Parathyroid adenoma (tissue), 2 donors: Measurements from ENCODE around the gene DSPP.

ENCODE experiments used
- H2AFZ ChIP-seq: fragments of 300-600 bp; sonication (generic); one replicate; pipeline ENCODE4 v1.7.0; 2017; ENCODE audit warnings: antibody characterized with exemption, mild to moderate bottlenecking
- H3K27ac ChIP-seq: fragments of 300-600 bp; sonication (generic); one replicate; pipeline ENCODE4 v1.7.0; 2017
- H3K27me3 ChIP-seq: fragments of 300-600 bp; sonication (generic); one replicate; pipeline ENCODE4 v1.7.0; 2017; ENCODE audit warnings: low read length; ENCODE audit not compliant: control insufficient read depth, insufficient read depth
- H3K36me3 ChIP-seq: fragments of 300-600 bp; sonication (generic); one replicate; pipeline ENCODE4 v1.7.0; 2017; ENCODE audit warnings: low read length; ENCODE audit not compliant: control insufficient read depth, insufficient read depth
- H3K4me1 ChIP-seq: fragments of 300-600 bp; sonication (generic); one replicate; pipeline ENCODE4 v1.7.0; 2017; ENCODE audit warnings: control low read depth
- H3K4me2 ChIP-seq: fragments of 300-600 bp; sonication (generic); one replicate; pipeline ENCODE4 v1.7.0; 2017; ENCODE audit warnings: low read length
- H3K4me3 ChIP-seq: fragments of 300-600 bp; sonication (generic); one replicate; pipeline ENCODE4 v1.7.0; 2017; ENCODE audit warnings: low read depth, low read length
- H3K79me2 ChIP-seq: fragments of 300-600 bp; sonication (generic); one replicate; pipeline ENCODE4 v1.7.0; 2017; ENCODE audit warnings: control low read depth
- H3K9ac ChIP-seq: fragments of 300-600 bp; sonication (generic); one replicate; pipeline ENCODE4 v1.7.0; 2017; ENCODE audit warnings: mild to moderate bottlenecking
- H3K9me3 ChIP-seq: fragments of 300-600 bp; sonication (generic); one replicate; pipeline ENCODE4 v1.7.0; 2017; ENCODE audit warnings: low read length; ENCODE audit not compliant: control insufficient read depth
- CTCF ChIP-seq: fragments of 300-600 bp; sonication (generic); IDR thresholded peaks from one replicate; pipeline ENCODE4 v1.7.0; 2017; ENCODE audit warnings: antibody characterized with exemption, mild to moderate bottlenecking
- donor health status: primary hyperparathyroidism.

DSPP gene

GRCh38 chr4:87608229-87608628 lies at the start of gene DSPP:
TSS of gene DSPP (plus strand) at chr4:87608529. CDS start at chr4:87610909, 2,380 bp downstream.
- H2AFZ ChIP-seq = no peak within 1 kb of the TSS
- no peak within 1 kb of the TSS for H3K9ac ChIP-seq
- H3K4me1 ChIP-seq = no peaks in the 10 kb centered on the region
- no peak for TF ChIP-seq CTCF
- no peaks in the 10 kb centered on the region for H3K79me2 ChIP-seq
- no peaks in the 10 kb centered on the region for H3K36me3 ChIP-seq
- no peaks in the 10 kb centered on the region for H3K9me3 ChIP-seq
- H3K27ac ChIP-seq = no peak within 1 kb of the TSS
- no peak within 1 kb of the TSS for H3K4me3 ChIP-seq
- no peak within 1 kb of the TSS for H3K4me2 ChIP-seq
- no peaks in the 10 kb centered on the region for H3K27me3 ChIP-seq

- no peak overlapping the region for H3K27ac ChIP-seq
- no peaks in the 10 kb centered on the region for H3K9me3 ChIP-seq
- H2AFZ ChIP-seq = no peak overlapping the region
- H3K4me2 ChIP-seq = no peak overlapping the region
- no peaks in the 10 kb centered on the region for H3K4me1 ChIP-seq
- TF ChIP-seq CTCF = no peak
- H3K36me3 ChIP-seq = no peaks in the 10 kb centered on the region
- no peaks in the 10 kb centered on the region for H3K27me3 ChIP-seq
- H3K9ac ChIP-seq = no peak overlapping the region
- no peaks in the 10 kb centered on the region for H3K79me2 ChIP-seq
- H3K4me3 ChIP-seq = peak overlapping the region; percentile 4
Observed at GRCh38 chr4:87559090-87559837, 49.1 kb upstream of the DSPP start.

GRCh38 chr4:87560802-87561201 lies 47.5 kb upstream of the DSPP start:
- Histone ChIP-seq H3K36me3 (no peaks in the 10 kb centered on the region), H3K4me1 (no peaks in the 10 kb centered on the region), H3K79me2 (no peaks in the 10 kb centered on the region), H3K27ac (no peak overlapping the region), H3K9ac (no peak overlapping the region), H3K4me2 (no peak overlapping the region), H3K27me3 (no peaks in the 10 kb centered on the region), H3K4me3 (no peak overlapping the region), H2AFZ (no peak overlapping the region), H3K9me3 (no peaks in the 10 kb centered on the region)
- TF ChIP-seq CTCF = no peak

GRCh38 chr4:87565746-87566145 lies 42.6 kb upstream of the DSPP start:
- H3K36me3 ChIP-seq = no peaks in the 10 kb centered on the region
- H3K79me2 ChIP-seq = no peaks in the 10 kb centered on the region
- H3K9ac ChIP-seq = no peak overlapping the region
- H3K9me3 ChIP-seq = no peaks in the 10 kb centered on the region
- H3K27ac ChIP-seq = no peak overlapping the region
- H3K4me2 ChIP-seq = no peak overlapping the region
- no peak overlapping the region for H2AFZ ChIP-seq
- H3K4me1 ChIP-seq = no peaks in the 10 kb centered on the region
- H3K4me3 ChIP-seq = no peak overlapping the region
- H3K27me3 ChIP-seq = no peaks in the 10 kb centered on the region
- no peak for TF ChIP-seq CTCF

- H3K4me3 ChIP-seq = no peak overlapping the region
- no peaks in the 10 kb centered on the region for H3K36me3 ChIP-seq
- H3K9me3 ChIP-seq = no peaks in the 10 kb centered on the region
- H3K4me1 ChIP-seq = no peaks in the 10 kb centered on the region
- H3K27me3 ChIP-seq = no peaks in the 10 kb centered on the region
- H3K4me2 ChIP-seq = no peak overlapping the region
- no peak overlapping the region for H2AFZ ChIP-seq
- no peaks in the 10 kb centered on the region for H3K79me2 ChIP-seq
- H3K27ac ChIP-seq = no peak overlapping the region
- H3K9ac ChIP-seq = no peak overlapping the region
- no peak for TF ChIP-seq CTCF
Observed at GRCh38 chr4:87566276-87566675, 42.1 kb upstream of the DSPP start.
